Type B pancreatic cell (in vitro differentiated cells): ENCODE measurements around the gene NOL8. TPM values are rescaled to one million over a fixed set of nuclear protein-coding genes. Genes with fewer than 3 reads are reported as not detected.

ENCODE experiments used
- DNase-seq: peaks from one replicate; pipeline ENCODE4 v3.0.0; 2021; ENCODE audit warnings: mixed read lengths; ENCODE audit not compliant: unreplicated experiment; ENCODE audit errors: extremely low spot score
- H3K27ac Mint-ChIP-seq: 2 replicates; pipeline ENCODE4 v1.8.0; 2021; ENCODE audit warnings: mild to moderate bottlenecking, mixed read lengths
- H3K27me3 Mint-ChIP-seq: 2 replicates; pipeline ENCODE4 v1.8.0; 2021; ENCODE audit warnings: mixed read lengths
- H3K36me3 Mint-ChIP-seq: 2 replicates; pipeline ENCODE4 v1.8.0; 2021; ENCODE audit warnings: mixed read lengths
- H3K4me1 Mint-ChIP-seq: one replicate; pipeline ENCODE4 v1.8.0; 2021; ENCODE audit warnings: mixed read lengths; ENCODE audit not compliant: unreplicated experiment
- H3K4me3 Mint-ChIP-seq: 2 replicates; pipeline ENCODE4 v1.8.0; 2021; ENCODE audit warnings: mild to moderate bottlenecking, mixed read lengths
- H3K9me3 Mint-ChIP-seq: 2 replicates; pipeline ENCODE4 v1.8.0; 2021; ENCODE audit warnings: mixed read lengths
- CTCF ChIP-seq: fragments of 200-600 bp; sonication (generic); conservative IDR thresholded peaks from 2 replicates; pipeline ENCODE4 v1.5.0; 2021; ENCODE audit warnings: antibody characterized with exemption, mild to moderate bottlenecking
- total RNA-seq: library from RNA; stranded (reverse); gene quantifications from 2 replicates; pipeline ENCODE4 v1.2.1, GENCODE V29; 2021; ENCODE audit warnings: low replicate concordance

Gene NOL8
- total RNA-seq, 1 donor from 2014 or later: 41.0 TPM

GRCh38 chr9:92341578-92341977 is 16.4 kb upstream of the NOL8 start:
- H3K27me3 Mint-ChIP-seq: no peaks in the 10 kb centered on the region
- peaks cover 9% of the 10 kb centered on the region for H3K36me3 Mint-ChIP-seq
- no peaks in the 10 kb centered on the region for H3K4me1 Mint-ChIP-seq
- H3K4me3 Mint-ChIP-seq: no peak overlapping the region
- no peak for TF ChIP-seq CTCF
- no peak overlapping the region for H3K27ac Mint-ChIP-seq
- no peak for DNase-seq
- H3K9me3 Mint-ChIP-seq: no peaks in the 10 kb centered on the region

GRCh38 chr9:92333282-92333634 is 8.1 kb upstream of the NOL8 start:
- Mint-ChIP-seq H3K36me3 (no peaks in the 10 kb centered on the region), H3K27ac (no peak overlapping the region), H3K4me3 (no peak overlapping the region), H3K4me1 (no peaks in the 10 kb centered on the region), H3K9me3 (no peaks in the 10 kb centered on the region), H3K27me3 (no peaks in the 10 kb centered on the region)
- no peak for TF ChIP-seq CTCF
- no peak for DNase-seq

DNA sequence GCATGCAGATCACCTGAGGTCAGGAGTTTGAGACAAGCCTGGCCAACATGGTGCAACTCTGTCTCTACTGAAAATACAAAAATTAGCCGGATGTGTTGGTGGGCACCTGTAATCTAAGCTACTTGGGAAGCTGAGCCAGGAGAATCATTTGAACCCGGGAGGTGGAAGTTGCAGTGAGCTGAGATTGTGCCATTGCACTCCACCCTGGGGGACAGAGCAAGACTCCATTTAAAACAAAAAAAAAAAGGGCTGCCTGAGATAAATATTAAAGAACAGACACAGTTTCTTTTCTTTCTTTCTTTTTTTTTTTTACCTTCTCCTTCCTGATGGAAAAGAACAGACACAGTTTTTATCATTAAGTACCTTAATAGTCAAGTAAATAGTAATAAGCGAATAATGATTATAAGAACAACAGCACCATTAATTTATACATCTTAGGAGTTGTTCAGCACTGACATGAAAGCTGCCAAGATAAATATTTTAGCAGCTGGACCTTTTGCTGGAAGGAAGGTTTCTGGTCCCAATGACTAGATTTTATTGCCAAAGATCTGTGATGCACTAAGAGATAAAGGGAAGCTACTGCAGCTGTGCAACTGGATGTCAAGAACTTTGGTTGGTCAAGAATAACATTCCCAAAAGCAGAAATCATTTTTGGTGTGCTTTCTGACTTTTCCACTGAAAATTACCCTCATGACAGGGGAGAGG is 7.6 kb upstream of the NOL8 start:
- H3K4me3 Mint-ChIP-seq: no peak overlapping the region
- no peaks in the 10 kb centered on the region for H3K27me3 Mint-ChIP-seq
- no peaks in the 10 kb centered on the region for H3K36me3 Mint-ChIP-seq
- no peak overlapping the region for H3K27ac Mint-ChIP-seq
- no peak for TF ChIP-seq CTCF
- no peaks in the 10 kb centered on the region for H3K9me3 Mint-ChIP-seq
- H3K4me1 Mint-ChIP-seq: no peaks in the 10 kb centered on the region
- DNase-seq: no peak

GRCh38 chr9:92328225-92328624 is 3.1 kb upstream of the NOL8 start:
- no peak overlapping the region for H3K4me3 Mint-ChIP-seq
- H3K9me3 Mint-ChIP-seq: no peaks in the 10 kb centered on the region
- no peak for DNase-seq
- no peaks in the 10 kb centered on the region for H3K36me3 Mint-ChIP-seq
- H3K27ac Mint-ChIP-seq: no peak overlapping the region
- H3K27me3 Mint-ChIP-seq: no peaks in the 10 kb centered on the region
- TF ChIP-seq CTCF: peak; percentile 51
- peaks cover 22% of the 10 kb centered on the region for H3K4me1 Mint-ChIP-seq

DNA sequence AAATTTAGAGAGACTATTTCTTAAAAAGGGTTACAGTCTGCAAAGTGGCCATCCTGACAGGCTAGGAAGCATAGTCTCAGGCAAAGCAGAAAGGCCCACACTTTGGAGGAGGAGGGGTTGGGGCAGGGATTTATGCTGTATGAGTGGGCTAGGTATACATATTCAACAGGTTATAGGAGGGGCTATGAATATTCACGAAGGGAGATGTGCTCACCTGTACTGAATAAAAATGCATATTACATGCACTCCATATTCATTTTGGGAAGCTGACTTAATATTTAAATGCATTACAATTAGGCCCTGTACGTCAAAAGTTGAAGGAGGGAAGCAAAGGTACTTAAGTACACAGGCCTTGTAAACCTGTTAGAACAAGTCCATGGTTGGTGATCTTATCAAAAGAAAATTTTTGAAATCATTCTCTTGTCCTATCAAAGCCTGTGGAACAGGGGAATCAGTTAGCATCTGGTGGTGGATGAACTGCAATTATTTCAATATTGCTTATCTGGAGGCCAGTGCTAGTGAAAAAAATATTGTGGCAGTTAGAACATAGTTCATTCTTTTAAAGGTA is 2.2 kb upstream of the NOL8 start:
- H3K4me3 Mint-ChIP-seq: peak overlapping the region; percentile 99
- H3K36me3 Mint-ChIP-seq: no peaks in the 10 kb centered on the region
- no peak for TF ChIP-seq CTCF
- no peaks in the 10 kb centered on the region for H3K27me3 Mint-ChIP-seq
- DNase-seq: no peak
- peak overlapping the region; percentile 97 for H3K27ac Mint-ChIP-seq
- H3K9me3 Mint-ChIP-seq: no peaks in the 10 kb centered on the region
- peaks cover 22% of the 10 kb centered on the region for H3K4me1 Mint-ChIP-seq
